Measurements from ENCODE around the gene NPNT. TPM values are rescaled to one million over a fixed set of nuclear protein-coding genes. Genes with fewer than 3 reads are reported as not detected.

NPNT gene
- total and polyA plus RNA-seq, 12 donors: 1.7 to 32.6 (median 4.3) TPM

- no peak for ATAC-seq
- Histone ChIP-seq H3K9me3 (no peaks in the 10 kb centered on the region), H3K27me3 (no peaks in the 10 kb centered on the region), H3K4me3 (no peak overlapping the region), H3K4me1 (no peaks in the 10 kb centered on the region), H3K36me3 (no peaks in the 10 kb centered on the region), H3K27ac (no peak overlapping the region)
- 88 to 89% methylated on average over 2 of the region's 2 CpGs for WGBS, 2 donors
- DNase-seq: no peak
- TF ChIP-seq CTCF (IDR thresholded peaks at IDR 0.05): no peak
- intact Hi-C loops (cut with DNase I): no loop called here
These were observed 37.8 kb downstream of the NPNT start for GRCh38 chr4:105933083-105933482.

DNA sequence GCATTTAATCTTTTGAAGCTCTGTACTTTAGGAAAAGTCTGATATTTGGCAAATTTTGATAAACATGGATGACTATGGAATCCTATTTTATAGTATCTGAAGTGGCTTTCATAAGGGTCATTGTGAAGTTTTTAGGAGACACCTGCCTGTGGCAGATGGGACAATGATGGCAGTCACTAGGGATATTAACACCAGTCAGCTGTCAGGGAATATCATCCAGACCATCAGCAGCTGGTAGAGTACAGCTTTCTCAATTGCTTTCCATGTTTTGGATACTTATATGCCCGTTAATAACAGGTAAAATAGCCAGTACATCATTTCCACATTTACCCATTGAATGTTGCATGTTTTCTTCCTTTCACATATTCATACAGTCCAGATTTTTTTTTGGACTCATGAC lies 39.1 kb downstream of the NPNT start:
- intact Hi-C loops (cut with DNase I): no loop called here
- Histone ChIP-seq H3K4me3 (no peak overlapping the region), H3K36me3 (no peaks in the 10 kb centered on the region), H3K27me3 (no peaks in the 10 kb centered on the region), H3K4me1 (no peaks in the 10 kb centered on the region), H3K9me3 (no peaks in the 10 kb centered on the region), H3K27ac (no peak overlapping the region)
- DNase-seq: no peak
- TF ChIP-seq CTCF (IDR thresholded peaks at IDR 0.05): no peak
- WGBS, 2 donors: 73 to 82% methylated on average over 1 of the region's 1 CpG
- ATAC-seq: no peak

GRCh38 chr4:105936901-105937300 lies 41.6 kb downstream of the NPNT start:
- ATAC-seq (no peak), DNase-seq (no peak)
- no peak overlapping the region for H3K27ac ChIP-seq
- H3K9me3 ChIP-seq: no peaks in the 10 kb centered on the region
- TF ChIP-seq CTCF (IDR thresholded peaks at IDR 0.05): no peak
- H3K36me3 ChIP-seq: no peaks in the 10 kb centered on the region
- H3K4me1 ChIP-seq: no peaks in the 10 kb centered on the region
- WGBS, 2 donors: 50 to 66% methylated on average over 7 of the region's 7 CpGs
- H3K27me3 ChIP-seq: no peaks in the 10 kb centered on the region
- H3K4me3 ChIP-seq: no peak overlapping the region
- intact Hi-C loops (cut with DNase I): no loop called here

DNA sequence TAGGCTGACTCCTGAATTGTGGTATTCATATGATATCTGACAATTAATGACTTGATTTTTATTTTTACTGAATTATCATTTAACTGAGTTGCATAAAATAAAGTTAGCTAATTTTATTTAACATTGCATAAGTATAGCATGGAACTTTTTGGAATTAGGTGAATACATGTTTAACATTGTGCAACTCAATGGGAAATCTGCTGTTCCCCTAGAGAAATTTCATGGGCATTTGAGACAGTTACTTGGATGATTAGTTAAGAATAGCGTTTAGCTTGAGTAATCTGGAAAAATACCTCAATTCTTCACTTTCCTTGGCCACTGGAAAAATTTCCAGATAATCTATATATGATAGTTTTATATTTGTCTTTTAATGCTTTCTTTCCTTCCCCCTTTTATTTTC lies 42.5 kb downstream of the NPNT start:
- DNase-seq (no peak), ATAC-seq (no peak)
- H3K4me3 ChIP-seq: no peak overlapping the region
- 82 to 93% methylated on average over 1 of the region's 1 CpG for WGBS, 2 donors
- no peaks in the 10 kb centered on the region for H3K27me3 ChIP-seq
- no peaks in the 10 kb centered on the region for H3K9me3 ChIP-seq
- H3K36me3 ChIP-seq: no peaks in the 10 kb centered on the region
- TF ChIP-seq CTCF (IDR thresholded peaks at IDR 0.05): no peak
- H3K27ac ChIP-seq: no peak overlapping the region
- intact Hi-C loops (cut with DNase I): no loop called here
- no peaks in the 10 kb centered on the region for H3K4me1 ChIP-seq

GRCh38 chr4:105943234-105943633 lies 48.0 kb downstream of the NPNT start:
- no peak for TF ChIP-seq CTCF (IDR thresholded peaks at IDR 0.05)
- WGBS, 2 donors: 77 to 87% methylated on average over 3 of the region's 3 CpGs
- Histone ChIP-seq H3K9me3 (peaks cover 0 to 22% (median 0%) of the 10 kb centered on the region in 11 donors), H3K4me1 (peaks cover 0 to 9% (median 0%) of the 10 kb centered on the region in 9 donors), H3K36me3 (no peaks in the 10 kb centered on the region), H3K27ac (no peak overlapping the region), H3K4me3 (no peak overlapping the region), H3K27me3 (no peaks in the 10 kb centered on the region)
- intact Hi-C loops (cut with DNase I): no loop called here
- no peak for DNase-seq
- ATAC-seq: no peak
